Upper lobe of left lung (tissue), 4 donors: ENCODE data around the gene UPK1B.

Experiments
- POLR2A ChIP-seq, 4 donors: fragments of 450-650 bp; IDR thresholded peaks; one replicate each; pipeline ENCODE4 v1.5.1; 2016 to 2017; ENCODE audit warnings: antibody characterized with exemption in 4 of 4, mild to moderate bottlenecking in 2 of 4
- TF ChIP-seq, protein P1 (sequence below), 6 experiments: fragments of 450-650 bp in 4 of 6; fragments of 200-600 bp in 2 of 6; sonication (generic) in 2 of 6; IDR thresholded peaks; one replicate each; pipeline ENCODE4 v1.5.1; 2016 to 2019; ENCODE audit warnings: antibody characterized with exemption in 6 of 6

DNA sequence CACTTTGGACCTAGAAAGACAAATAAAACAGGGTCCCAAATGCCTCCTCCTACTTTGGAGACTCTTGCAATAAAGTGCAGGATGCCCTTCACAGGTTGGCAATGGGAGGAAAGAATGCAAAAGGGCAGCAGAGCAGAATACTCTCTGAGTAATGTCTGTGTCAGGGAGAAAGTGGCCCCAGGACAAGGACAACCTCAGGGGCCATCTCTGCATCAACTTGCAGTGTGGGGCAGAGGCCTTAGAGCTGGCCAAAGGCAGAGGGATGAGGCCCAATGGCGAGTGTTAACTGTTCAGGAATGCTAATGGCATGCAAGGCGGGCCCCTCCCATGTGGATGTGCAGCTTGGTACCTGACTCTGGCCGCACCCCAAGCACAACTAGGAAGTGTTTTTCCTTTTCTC, 8.4 kb downstream of the UPK1B start:
- TF ChIP-seq, protein P1, sequence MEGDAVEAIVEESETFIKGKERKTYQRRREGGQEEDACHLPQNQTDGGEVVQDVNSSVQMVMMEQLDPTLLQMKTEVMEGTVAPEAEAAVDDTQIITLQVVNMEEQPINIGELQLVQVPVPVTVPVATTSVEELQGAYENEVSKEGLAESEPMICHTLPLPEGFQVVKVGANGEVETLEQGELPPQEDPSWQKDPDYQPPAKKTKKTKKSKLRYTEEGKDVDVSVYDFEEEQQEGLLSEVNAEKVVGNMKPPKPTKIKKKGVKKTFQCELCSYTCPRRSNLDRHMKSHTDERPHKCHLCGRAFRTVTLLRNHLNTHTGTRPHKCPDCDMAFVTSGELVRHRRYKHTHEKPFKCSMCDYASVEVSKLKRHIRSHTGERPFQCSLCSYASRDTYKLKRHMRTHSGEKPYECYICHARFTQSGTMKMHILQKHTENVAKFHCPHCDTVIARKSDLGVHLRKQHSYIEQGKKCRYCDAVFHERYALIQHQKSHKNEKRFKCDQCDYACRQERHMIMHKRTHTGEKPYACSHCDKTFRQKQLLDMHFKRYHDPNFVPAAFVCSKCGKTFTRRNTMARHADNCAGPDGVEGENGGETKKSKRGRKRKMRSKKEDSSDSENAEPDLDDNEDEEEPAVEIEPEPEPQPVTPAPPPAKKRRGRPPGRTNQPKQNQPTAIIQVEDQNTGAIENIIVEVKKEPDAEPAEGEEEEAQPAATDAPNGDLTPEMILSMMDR (IDR thresholded peaks at IDR 0.05) = no peak
- no peak for TF ChIP-seq POLR2A (IDR thresholded peaks at IDR 0.05)
